IPS-20b (cell line): ENCODE data around the gene FATE1.

Experiments used
- H3K27ac ChIP-seq: one replicate; pipeline ENCODE4 v1.5.1; 2013; ENCODE audit warnings: low read length
- H3K27me3 ChIP-seq: 2 replicates; pipeline ENCODE4 v1.6.1; 2013; ENCODE audit warnings: mild to moderate bottlenecking, low read length, inconsistent platforms; ENCODE audit not compliant: insufficient read depth
- H3K36me3 ChIP-seq: 2 replicates; pipeline ENCODE4 v1.6.1; 2013; ENCODE audit warnings: low read depth, mild to moderate bottlenecking, inconsistent platforms, low read length, moderate library complexity; ENCODE audit not compliant: insufficient read depth
- H3K4me1 ChIP-seq: 2 replicates; pipeline ENCODE4 v1.6.1; 2013; ENCODE audit warnings: mild to moderate bottlenecking, control low read depth, inconsistent platforms, low read length, moderate library complexity; ENCODE audit not compliant: insufficient read depth
- H3K4me3 ChIP-seq: 2 replicates; pipeline ENCODE4 v1.5.1; 2013; ENCODE audit warnings: mild to moderate bottlenecking, low read length, inconsistent platforms
- H3K9ac ChIP-seq: 2 replicates; pipeline ENCODE4 v1.6.1; 2013; ENCODE audit warnings: low read depth, mild to moderate bottlenecking, inconsistent platforms, low read length, moderate library complexity
- H3K9me3 ChIP-seq: 2 replicates; pipeline ENCODE4 v1.6.1; 2013; ENCODE audit warnings: mild to moderate bottlenecking, low read depth, low read length, inconsistent platforms; ENCODE audit not compliant: insufficient read depth

FATE1 gene

DNA sequence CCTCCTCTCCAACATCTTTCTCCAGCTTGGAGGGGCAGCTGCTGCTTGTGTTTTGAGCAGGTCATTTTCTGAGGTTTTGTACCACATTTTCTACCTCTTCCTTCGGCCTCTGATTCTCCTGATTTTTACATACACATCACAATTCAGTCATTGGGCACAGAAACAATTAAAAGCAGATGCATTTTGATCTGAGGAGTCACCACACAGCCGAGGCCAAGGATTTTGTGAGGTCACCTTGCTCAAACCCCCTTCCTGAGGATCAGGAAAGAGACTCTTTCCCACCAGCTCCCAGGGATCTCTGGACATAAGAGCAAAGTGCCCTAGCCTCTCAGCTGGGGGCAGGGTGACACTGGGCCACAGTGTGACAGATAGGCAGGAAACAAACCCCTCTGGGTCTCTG is 5.4 kb upstream of the FATE1 start:
- no peaks in the 10 kb centered on the region for H3K27me3 ChIP-seq
- no peaks in the 10 kb centered on the region for H3K4me1 ChIP-seq
- no peaks in the 10 kb centered on the region for H3K9me3 ChIP-seq
- H3K27ac ChIP-seq: no peak overlapping the region
- no peak overlapping the region for H3K9ac ChIP-seq
- H3K36me3 ChIP-seq: no peaks in the 10 kb centered on the region
- no peak overlapping the region for H3K4me3 ChIP-seq

DNA sequence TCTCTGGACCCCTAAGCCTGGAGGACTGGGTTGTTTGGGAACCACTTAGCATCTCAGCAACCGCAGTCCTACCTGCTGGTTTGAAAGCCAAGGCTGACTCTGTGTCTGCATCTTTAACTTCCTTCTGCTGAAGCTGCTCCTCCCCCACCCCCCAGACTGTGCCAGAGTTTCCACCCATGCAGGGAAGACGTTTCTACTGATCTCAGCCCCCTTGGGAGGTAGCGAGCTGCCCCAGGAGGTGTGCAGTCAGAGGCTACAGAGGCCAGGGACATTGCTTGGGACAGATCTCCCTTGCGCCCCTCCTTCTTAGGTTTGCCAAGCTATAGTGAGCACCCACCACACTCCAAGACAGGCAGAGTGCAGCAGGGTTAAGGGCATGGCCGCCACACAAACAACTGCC is 4.7 kb upstream of the FATE1 start:
- Histone ChIP-seq H3K27ac (no peak overlapping the region), H3K4me1 (no peaks in the 10 kb centered on the region), H3K27me3 (no peaks in the 10 kb centered on the region), H3K36me3 (no peaks in the 10 kb centered on the region), H3K9ac (no peak overlapping the region), H3K4me3 (no peak overlapping the region), H3K9me3 (no peaks in the 10 kb centered on the region)

DNA sequence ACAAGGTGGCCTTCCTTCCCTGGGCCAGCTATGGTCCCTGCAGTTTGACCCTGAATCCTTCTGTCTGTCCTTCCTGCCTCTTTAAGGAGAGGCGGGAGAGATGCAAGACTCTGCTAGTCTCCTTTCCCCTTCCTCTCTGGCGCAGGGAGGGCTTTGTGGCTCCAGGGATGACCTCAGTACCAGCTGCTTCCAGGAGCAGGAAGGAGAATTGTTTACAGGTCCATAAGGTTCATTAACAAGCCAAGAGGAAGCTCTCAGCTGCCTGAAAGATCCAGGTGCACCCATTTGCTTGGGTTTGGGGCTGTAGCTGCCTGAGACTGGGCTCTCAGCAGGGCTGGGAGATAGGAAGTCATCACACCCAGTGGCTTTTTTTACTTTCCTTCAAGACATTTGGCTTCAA is 4.0 kb upstream of the FATE1 start:
- H3K9ac ChIP-seq: no peak overlapping the region
- no peaks in the 10 kb centered on the region for H3K27me3 ChIP-seq
- H3K9me3 ChIP-seq: no peaks in the 10 kb centered on the region
- no peak overlapping the region for H3K27ac ChIP-seq
- no peak overlapping the region for H3K4me3 ChIP-seq
- no peaks in the 10 kb centered on the region for H3K36me3 ChIP-seq
- H3K4me1 ChIP-seq: no peaks in the 10 kb centered on the region

DNA sequence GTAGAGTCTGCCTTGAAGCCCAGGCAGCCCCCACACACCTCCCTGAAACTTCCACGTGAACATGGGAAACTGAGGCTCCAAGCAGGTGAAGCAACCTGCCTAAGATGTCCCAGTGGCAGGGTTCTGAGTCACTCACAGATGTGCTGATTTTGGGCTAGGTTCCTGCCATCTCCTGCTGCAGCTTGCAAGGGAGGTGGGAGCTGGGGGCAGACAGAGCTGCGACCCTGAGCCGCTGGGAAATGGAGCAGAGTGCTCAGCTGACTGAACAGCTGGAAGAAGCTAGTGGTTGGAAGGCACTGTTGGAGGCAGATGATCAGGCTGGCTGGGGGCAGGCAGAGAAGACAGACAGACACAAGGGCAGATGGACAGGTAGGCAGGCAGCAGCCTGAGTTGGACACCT is 3.6 kb upstream of the FATE1 start:
- H3K9me3 ChIP-seq: no peaks in the 10 kb centered on the region
- H3K36me3 ChIP-seq: no peaks in the 10 kb centered on the region
- H3K4me1 ChIP-seq: no peaks in the 10 kb centered on the region
- no peak overlapping the region for H3K27ac ChIP-seq
- H3K27me3 ChIP-seq: no peaks in the 10 kb centered on the region
- H3K4me3 ChIP-seq: no peak overlapping the region
- no peak overlapping the region for H3K9ac ChIP-seq

DNA sequence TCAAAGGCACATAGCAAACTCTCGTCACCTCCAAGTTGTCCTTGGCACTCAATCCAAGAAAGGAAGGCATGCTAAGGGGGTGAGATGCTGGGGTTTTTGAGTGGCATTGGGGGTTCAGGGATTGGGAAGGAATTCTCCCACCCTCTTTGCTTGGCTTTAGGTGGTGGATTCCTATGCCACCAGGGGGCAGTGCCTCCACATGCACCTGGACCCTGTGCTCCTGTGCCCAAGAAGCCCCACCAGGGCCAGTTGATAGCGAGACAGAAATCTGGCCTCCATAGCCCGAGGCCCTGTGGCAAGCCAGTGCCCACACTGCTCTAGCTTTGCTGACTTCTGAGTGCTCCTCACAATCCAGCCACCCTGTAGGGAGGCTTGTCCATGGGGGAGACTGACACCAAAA is 2.0 kb upstream of the FATE1 start:
- Histone ChIP-seq H3K4me3 (no peak overlapping the region), H3K27me3 (no peaks in the 10 kb centered on the region), H3K4me1 (no peaks in the 10 kb centered on the region), H3K9me3 (no peaks in the 10 kb centered on the region), H3K27ac (no peak overlapping the region), H3K9ac (no peak overlapping the region), H3K36me3 (no peaks in the 10 kb centered on the region)

DNA sequence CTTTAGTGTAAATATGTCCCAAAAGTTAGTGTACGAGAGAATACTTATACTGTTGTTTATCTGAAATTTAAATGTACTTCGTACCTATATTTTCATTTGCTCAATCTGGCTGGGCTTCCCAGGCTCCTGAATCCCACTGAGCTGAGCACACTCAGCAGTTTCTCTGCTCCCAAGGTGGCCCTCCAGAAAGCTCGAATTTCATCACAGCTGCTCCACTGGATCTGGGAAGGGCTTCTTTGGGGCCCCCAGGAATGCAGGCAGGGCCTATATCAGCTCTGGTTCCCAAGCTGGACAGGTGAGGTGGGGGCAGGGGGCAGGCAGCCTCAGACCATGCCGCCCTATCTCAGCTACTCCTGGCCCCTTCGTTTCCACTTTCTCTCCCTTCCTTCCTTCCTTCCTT is 1.5 kb upstream of the FATE1 start:
- H3K9ac ChIP-seq: no peak overlapping the region
- no peak overlapping the region for H3K4me3 ChIP-seq
- H3K36me3 ChIP-seq: no peaks in the 10 kb centered on the region
- no peaks in the 10 kb centered on the region for H3K27me3 ChIP-seq
- H3K9me3 ChIP-seq: no peaks in the 10 kb centered on the region
- no peak overlapping the region for H3K27ac ChIP-seq
- H3K4me1 ChIP-seq: no peaks in the 10 kb centered on the region

DNA sequence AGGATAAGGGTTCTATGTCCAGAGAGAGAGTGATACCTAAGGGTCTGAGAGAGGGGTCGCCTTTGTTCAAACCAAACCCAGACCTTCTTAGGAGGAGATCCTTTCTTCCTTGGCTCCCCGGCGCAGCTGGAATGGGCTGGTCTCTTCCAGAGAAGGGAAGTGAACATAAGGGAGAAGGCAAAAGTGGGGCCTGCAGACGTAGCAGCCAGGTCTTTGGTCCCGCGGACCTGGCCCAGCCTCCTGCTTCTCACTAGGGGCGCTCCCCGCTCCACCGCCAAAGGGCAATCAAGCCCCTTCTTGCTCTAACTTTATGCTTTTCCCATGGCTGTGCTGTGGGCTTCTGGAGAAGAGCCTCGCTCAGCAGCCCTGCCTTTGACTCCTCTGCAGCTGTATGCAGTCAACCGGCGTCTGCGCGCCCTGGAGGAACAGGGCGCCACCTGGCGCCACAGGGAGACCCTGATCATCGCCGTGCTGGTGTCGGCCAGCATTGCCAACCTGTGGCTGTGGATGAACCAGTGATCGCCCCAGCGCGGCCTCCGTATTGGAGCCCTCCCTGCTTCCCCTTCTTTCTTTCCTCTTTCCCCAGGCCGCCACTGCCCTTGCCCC is 6.5 kb downstream of the FATE1 start:
- Histone ChIP-seq H3K9me3 (no peaks in the 10 kb centered on the region), H3K4me1 (no peaks in the 10 kb centered on the region; the same call in 1 of the 2 replicates), H3K27ac (no peak overlapping the region), H3K4me3 (no peak overlapping the region), H3K27me3 (no peaks in the 10 kb centered on the region), H3K9ac (no peak overlapping the region), H3K36me3 (no peaks in the 10 kb centered on the region)

DNA sequence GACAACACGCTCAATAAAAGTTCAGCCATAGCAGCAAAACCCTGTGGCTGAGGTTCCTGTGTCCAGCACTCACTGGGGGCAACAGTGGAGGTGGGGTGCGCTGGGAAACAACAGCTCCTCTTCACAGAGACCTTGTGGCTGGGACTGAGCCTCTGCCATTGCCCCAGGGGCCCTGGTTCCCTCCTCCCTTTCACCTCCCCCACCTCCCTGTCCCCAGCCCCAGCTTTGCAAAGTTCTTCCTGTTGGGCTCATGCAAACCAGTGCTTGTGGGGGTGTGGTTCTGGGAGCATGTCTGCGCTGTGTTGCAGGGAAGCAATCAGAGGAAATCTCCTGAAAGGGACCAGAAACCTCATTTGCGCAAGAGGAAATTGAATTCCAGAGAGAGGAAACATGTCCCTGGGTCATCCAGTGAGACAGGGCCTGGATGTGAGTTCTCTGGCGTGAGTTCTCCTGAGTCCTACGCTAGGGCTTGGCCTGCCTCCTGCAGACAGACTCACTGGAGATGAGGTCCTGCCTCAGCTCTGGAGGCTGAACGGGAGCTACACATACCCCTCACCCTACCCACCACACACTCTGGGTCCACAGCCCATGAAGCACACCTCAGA is 7.4 kb downstream of the FATE1 start:
- H3K27me3 ChIP-seq: no peaks in the 10 kb centered on the region
- no peaks in the 10 kb centered on the region; the same call in 1 of the 2 replicates for H3K4me1 ChIP-seq
- H3K36me3 ChIP-seq: no peaks in the 10 kb centered on the region
- no peak overlapping the region for H3K27ac ChIP-seq
- H3K9me3 ChIP-seq: no peaks in the 10 kb centered on the region
- H3K9ac ChIP-seq: no peak overlapping the region
- H3K4me3 ChIP-seq: no peak overlapping the region

DNA sequence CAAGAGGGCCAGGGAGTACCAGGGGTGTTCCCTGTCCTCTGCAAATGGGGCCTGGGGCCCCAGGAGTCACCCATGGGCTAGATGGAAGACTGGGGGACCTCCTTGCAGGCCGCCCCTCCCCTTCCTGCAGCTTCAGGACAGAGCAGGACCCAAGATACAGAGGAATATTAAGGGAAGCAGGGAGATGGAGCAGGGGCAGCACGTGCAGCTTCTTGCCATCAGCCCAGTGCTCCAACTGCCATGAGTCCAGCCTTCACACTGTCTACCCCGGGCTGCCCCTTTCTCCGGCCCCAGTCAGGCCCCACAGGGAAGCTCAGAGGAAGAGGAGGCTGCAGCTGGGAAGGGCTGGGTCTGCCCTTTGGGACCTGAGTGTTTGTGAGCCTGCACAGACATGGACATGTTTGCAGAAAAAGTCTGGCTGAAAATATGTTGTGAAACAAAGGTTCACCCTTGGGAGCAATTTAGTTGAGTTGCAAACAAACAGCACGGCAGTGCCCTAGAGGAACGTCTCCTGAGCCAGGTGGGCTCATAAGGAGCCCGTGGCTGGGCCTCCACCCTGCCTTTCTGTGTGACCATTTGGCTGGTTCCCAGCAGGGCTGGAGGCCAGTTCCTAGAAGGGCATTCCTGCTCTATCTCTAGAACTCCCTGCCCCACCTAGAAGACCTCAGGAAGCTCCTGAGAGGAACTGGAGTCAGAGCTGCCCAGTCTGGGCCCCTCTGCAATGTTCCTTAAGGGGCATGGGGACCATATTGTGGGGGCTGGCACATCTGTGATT is 8.9 kb downstream of the FATE1 start:
- Histone ChIP-seq H3K27ac (no peak overlapping the region), H3K36me3 (no peaks in the 10 kb centered on the region), H3K9me3 (no peaks in the 10 kb centered on the region), H3K4me1 (no peaks in the 10 kb centered on the region; the same call in 1 of the 2 replicates), H3K9ac (no peak overlapping the region), H3K27me3 (no peaks in the 10 kb centered on the region), H3K4me3 (no peak overlapping the region)

DNA sequence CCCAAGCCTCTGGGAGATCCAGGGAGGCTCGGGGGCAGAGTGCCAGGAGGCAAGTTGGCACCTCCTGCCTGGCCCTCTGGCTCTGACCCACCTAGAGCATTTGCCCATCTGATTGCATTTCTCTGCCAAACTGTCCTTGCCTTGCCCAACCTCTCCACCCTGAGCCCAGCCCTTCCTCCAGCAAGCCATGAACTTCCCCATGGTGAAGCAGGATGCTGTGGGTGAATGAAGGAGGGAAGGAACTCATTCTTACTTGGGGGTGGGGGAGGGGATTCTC is 9.4 kb downstream of the FATE1 start:
- Histone ChIP-seq H3K36me3 (no peaks in the 10 kb centered on the region), H3K27me3 (no peaks in the 10 kb centered on the region), H3K4me1 (no peaks in the 10 kb centered on the region; the same call in 1 of the 2 replicates), H3K4me3 (no peak overlapping the region), H3K9me3 (no peaks in the 10 kb centered on the region), H3K9ac (no peak overlapping the region), H3K27ac (no peak overlapping the region)

DNA sequence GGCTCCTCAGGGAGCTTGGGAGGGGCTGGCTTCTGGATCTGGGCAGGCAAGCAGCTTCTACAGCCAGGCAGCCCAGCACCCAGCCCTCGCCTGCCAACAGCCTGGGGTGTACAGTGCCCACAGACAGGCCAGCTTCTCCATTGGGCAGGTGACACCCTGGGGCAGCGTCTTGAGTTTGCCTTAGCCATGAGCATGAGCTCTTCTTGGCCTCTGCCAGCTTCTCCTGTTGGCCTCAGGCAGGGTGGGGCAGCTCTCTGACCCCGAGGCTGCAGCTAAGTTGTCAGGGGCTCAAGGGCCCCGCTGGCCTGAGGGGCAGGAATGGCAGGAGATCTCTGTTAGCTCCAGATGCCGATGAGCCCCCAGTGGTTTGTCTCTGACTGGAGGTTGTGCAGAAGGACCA is 10.9 kb downstream of the FATE1 start:
- Histone ChIP-seq H3K4me3 (no peak overlapping the region), H3K4me1 (no peaks in the 10 kb centered on the region; the same call in 1 of the 2 replicates), H3K9ac (no peak overlapping the region), H3K27me3 (no peaks in the 10 kb centered on the region), H3K36me3 (no peaks in the 10 kb centered on the region), H3K27ac (no peak overlapping the region), H3K9me3 (no peaks in the 10 kb centered on the region)

DNA sequence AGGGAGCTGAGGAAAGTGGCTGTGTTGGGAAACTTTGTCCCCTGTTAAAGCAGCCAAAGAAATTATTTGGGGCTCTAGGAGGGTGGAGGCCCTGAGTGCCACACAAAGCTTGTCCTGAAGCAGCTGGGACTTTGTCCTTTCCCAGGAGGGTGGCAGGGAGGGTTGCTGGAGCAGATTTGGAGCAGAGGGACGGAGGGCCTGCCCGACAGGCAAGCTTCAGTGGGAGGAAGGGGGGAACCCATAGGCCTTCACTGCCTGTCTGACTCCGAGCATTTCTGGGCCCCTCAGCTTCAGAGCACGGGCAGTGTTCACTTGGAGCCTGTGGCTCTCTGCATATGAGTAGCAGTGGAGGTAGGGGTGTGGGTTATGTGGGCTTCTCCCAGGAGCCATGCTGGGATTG is 11.5 kb downstream of the FATE1 start:
- no peaks in the 10 kb centered on the region for H3K27me3 ChIP-seq
- H3K36me3 ChIP-seq: no peaks in the 10 kb centered on the region
- no peak overlapping the region for H3K4me3 ChIP-seq
- no peak overlapping the region for H3K9ac ChIP-seq
- no peaks in the 10 kb centered on the region for H3K9me3 ChIP-seq
- no peaks in the 10 kb centered on the region; the same call in 1 of the 2 replicates for H3K4me1 ChIP-seq
- no peak overlapping the region for H3K27ac ChIP-seq
